ENCODE data around the gene INTS1. TPM values are rescaled to one million over a fixed set of nuclear protein-coding genes. Genes with fewer than 3 reads are reported as not detected.

The INTS1 gene
- total and polyA plus RNA-seq, 10 of the 15 experiments (the other 5 are each of a cell fraction or from before 2014, with no cell fraction given): 0.52 to 89.0 (median 15.1) TPM

GRCh38 chr7:1544896-1545416 lies 40.8 kb upstream of the INTS1 start (continued):
- TF ChIP-seq, protein P1, sequence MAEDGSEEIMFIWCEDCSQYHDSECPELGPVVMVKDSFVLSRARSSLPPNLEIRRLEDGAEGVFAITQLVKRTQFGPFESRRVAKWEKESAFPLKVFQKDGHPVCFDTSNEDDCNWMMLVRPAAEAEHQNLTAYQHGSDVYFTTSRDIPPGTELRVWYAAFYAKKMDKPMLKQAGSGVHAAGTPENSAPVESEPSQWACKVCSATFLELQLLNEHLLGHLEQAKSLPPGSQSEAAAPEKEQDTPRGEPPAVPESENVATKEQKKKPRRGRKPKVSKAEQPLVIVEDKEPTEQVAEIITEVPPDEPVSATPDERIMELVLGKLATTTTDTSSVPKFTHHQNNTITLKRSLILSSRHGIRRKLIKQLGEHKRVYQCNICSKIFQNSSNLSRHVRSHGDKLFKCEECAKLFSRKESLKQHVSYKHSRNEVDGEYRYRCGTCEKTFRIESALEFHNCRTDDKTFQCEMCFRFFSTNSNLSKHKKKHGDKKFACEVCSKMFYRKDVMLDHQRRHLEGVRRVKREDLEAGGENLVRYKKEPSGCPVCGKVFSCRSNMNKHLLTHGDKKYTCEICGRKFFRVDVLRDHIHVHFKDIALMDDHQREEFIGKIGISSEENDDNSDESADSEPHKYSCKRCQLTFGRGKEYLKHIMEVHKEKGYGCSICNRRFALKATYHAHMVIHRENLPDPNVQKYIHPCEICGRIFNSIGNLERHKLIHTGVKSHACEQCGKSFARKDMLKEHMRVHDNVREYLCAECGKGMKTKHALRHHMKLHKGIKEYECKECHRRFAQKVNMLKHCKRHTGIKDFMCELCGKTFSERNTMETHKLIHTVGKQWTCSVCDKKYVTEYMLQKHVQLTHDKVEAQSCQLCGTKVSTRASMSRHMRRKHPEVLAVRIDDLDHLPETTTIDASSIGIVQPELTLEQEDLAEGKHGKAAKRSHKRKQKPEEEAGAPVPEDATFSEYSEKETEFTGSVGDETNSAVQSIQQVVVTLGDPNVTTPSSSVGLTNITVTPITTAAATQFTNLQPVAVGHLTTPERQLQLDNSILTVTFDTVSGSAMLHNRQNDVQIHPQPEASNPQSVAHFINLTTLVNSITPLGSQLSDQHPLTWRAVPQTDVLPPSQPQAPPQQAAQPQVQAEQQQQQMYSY (CRISPR knock-in tag; IDR thresholded peaks at IDR 0.05): no peak
- TF ChIP-seq RCOR1 (conservative IDR thresholded peaks at IDR 0.05; ENCODE audit: low read depth, low read length) (no peak), IRF3 (IDR thresholded peaks at IDR 0.05) (no peak), ZSCAN29 (IDR thresholded peaks at IDR 0.05) (no peak)

DNA sequence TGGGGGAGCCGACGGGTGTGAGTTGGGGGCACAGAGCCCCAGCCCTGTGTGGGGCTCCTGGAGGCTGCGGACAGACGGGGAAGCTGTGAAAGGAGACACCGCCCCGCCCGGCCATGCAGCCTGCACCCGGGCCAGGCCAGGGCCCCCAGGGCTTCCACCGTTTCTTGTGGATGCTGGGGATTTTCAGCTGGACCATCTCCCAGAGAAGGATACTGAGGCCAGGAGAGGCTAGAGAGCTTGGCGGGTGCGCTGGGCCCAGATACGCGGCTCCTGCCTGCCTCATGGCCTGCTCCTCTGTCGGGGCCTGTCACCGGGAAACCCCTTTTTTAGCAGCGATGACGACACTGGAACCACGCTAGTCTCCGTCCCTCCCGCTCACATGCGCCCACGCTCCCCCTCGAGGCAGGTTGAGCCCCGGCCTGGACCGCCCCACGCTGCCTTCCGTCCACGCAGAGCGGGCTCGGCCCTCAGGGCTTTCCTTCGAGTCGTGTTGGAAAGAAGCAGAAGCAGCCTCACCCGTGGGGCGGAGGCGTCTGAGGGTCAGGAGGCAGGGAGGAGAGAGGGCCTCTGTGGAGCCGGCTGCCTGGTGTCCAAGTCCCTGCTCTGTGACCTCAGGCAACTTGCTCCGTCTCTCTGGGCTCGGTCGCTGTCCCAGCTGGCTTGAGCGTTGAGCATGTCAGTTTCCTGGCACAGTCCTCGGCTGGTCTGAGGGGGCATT lies 40.1 kb upstream of the INTS1 start:
- FAIRE-seq (no peak), ATAC-seq (no peak), DNase-seq (ENCODE audit: low read depth, low spot score) (no peak)
- Histone ChIP-seq H3K36me3 (ENCODE audit: control insufficient read depth in 2 of 2, insufficient read depth in 2 of 2, low read length in 1 of 2) (peaks cover 3 to 20% of the 10 kb centered on the region in 2 experiments; a peak in 3 of 4 replicates), H3K27me3 (replicated peaks in 1 of 2; ENCODE audit: control insufficient read depth in 2 of 2, insufficient read depth in 2 of 2, low read length in 1 of 2) (no peaks in the 10 kb centered on the region), H3K79me2 (ENCODE audit: control insufficient read depth, insufficient read depth, low read length) (no peaks in the 10 kb centered on the region), H3K9me3 (replicated peaks; ENCODE audit: control insufficient read depth, insufficient read depth, low read length) (no peaks in the 10 kb centered on the region), H2AFZ (ENCODE audit: control insufficient read depth, low read depth, low read length) (no peak overlapping the region), H3K4me1 (ENCODE audit: control insufficient read depth, insufficient read depth, low read length) (no peaks in the 10 kb centered on the region), H4K20me1 (ENCODE audit: control insufficient read depth, insufficient read depth) (no peaks in the 10 kb centered on the region), H3K9ac (ENCODE audit: control insufficient read depth, insufficient read depth, low read length) (no peak overlapping the region), H3K27ac (ENCODE audit: control insufficient read depth, insufficient read depth) (no peak overlapping the region), H3K4me2 (ENCODE audit: control insufficient read depth, insufficient read depth) (no peak overlapping the region), H3K4me3 (no peak overlapping the region)
- peak; percentile 12; the same call in 1 of the 2 replicates for TF ChIP-seq CREB1 (IDR thresholded peaks at IDR 0.05; ENCODE audit: low read depth)
- no peak for TF ChIP-seq E2F8 (IDR thresholded peaks at IDR 0.05; ENCODE audit: low read depth, partially characterized antibody)
- TF ChIP-seq ATF7 (IDR thresholded peaks at IDR 0.05; ENCODE audit: low read depth): no peak
- intact Hi-C loops (cut with micrococcal nuclease; ENCODE audit: unreplicated experiment): no loop called here
- in situ Hi-C loops (cut with MboI): no loop called here
- POLR2A ChIA-PET: no interaction called here
- SMC1A ChIA-PET (ENCODE audit: uncharacterized antibody, unreplicated experiment): no interaction called here
- CTCF ChIA-PET: no interaction called here
- RAD21 ChIA-PET (ENCODE audit: unreplicated experiment): no interaction called here
- no TSS peak for BruUV-seq (replicated peaks)
- 84% methylated on average over 38 of the region's 41 CpGs for WGBS (ENCODE audit: insufficient coverage, insufficient replicate concordance, low lambda C conversion rate, missing lambda C conversion rate)

Data from GM12878 (cell line).